ENCODE results near the gene EXOSC9. TPM values are rescaled to one million over a fixed set of nuclear protein-coding genes. Genes with fewer than 3 reads are reported as not detected.

The EXOSC9 gene
- total RNA-seq, 1 experiment from 2014 or later, result 24.6 TPM

- DNase-seq (ENCODE audit: low spot score), result peak; percentile 98
Measured at GRCh38 chr4:121823505-121824170, 22.5 kb downstream of the EXOSC9 start, which contains the start of gene CCNA2. Gene CCNA2 (minus strand): TSS chr4:121823883. CDS start chr4:121823628, 255 bp downstream.

GRCh38 chr4:121824171-121824527 is 23.0 kb downstream of the EXOSC9 start:
- no peak for DNase-seq (ENCODE audit: low spot score)

- DNase-seq (ENCODE audit: low spot score), result no peak
Measured at GRCh38 chr4:121824950-121825349, 23.8 kb downstream of the EXOSC9 start.

GRCh38 chr4:121827853-121828252 is 26.7 kb downstream of the EXOSC9 start:
- DNase-seq (ENCODE audit: low spot score), result no peak

GRCh38 chr4:121829511-121829910 is 28.4 kb downstream of the EXOSC9 start:
- DNase-seq (ENCODE audit: low spot score), result no peak

GRCh38 chr4:121838136-121838535 is 37.0 kb downstream of the EXOSC9 start:
- DNase-seq (ENCODE audit: low spot score), result no peak

GRCh38 chr4:121842862-121843261 is 41.7 kb downstream of the EXOSC9 start:
- no peak for DNase-seq (ENCODE audit: low spot score)

GRCh38 chr4:121846662-121847061 is 45.5 kb downstream of the EXOSC9 start:
- no peak for DNase-seq (ENCODE audit: low spot score)

- no peak for DNase-seq (ENCODE audit: low spot score)
Measured at GRCh38 chr4:121851354-121851753, 50.2 kb downstream of the EXOSC9 start.

- no peak for DNase-seq (ENCODE audit: low spot score)
Measured at GRCh38 chr4:121860121-121860520, 59.0 kb downstream of the EXOSC9 start.

- DNase-seq (ENCODE audit: low spot score), result no peak
Measured at GRCh38 chr4:121861426-121861825, 60.3 kb downstream of the EXOSC9 start.

- no peak for DNase-seq (ENCODE audit: low spot score)
Measured at GRCh38 chr4:121863799-121864198, 62.7 kb downstream of the EXOSC9 start.

Other genes with a start within 250 kb of the EXOSC9 start
- gene ANXA5, start 104.3 kb upstream of the EXOSC9 start, total RNA-seq (2014; rRNA removed; shearing (Covaris generic)), result 107 and 124 TPM in 2 replicates
- gene SMIM43, start 36.2 kb upstream of the EXOSC9 start, total RNA-seq (2014; rRNA removed; shearing (Covaris generic)), result not detected in 2 replicates
- 90.9 and 94.6 TPM in 2 replicates for gene CCNA2, start 22.6 kb downstream of the EXOSC9 start, total RNA-seq (2014; rRNA removed; shearing (Covaris generic))
- 7.6 and 10.0 TPM in 2 replicates for gene BBS7, start 69.2 kb downstream of the EXOSC9 start, total RNA-seq (2014; rRNA removed; shearing (Covaris generic))
- not detected in 2 replicates for gene TRPC3, start 150.7 kb downstream of the EXOSC9 start, total RNA-seq (2014; rRNA removed; shearing (Covaris generic))